ENCODE results near the gene RHBDD1.
"Not testable (repeated sequence)": the region's sequence is repeated elsewhere in the genome, so short reads cannot be mapped to it uniquely, and the experiment has no call there.

The RHBDD1 gene

DNA sequence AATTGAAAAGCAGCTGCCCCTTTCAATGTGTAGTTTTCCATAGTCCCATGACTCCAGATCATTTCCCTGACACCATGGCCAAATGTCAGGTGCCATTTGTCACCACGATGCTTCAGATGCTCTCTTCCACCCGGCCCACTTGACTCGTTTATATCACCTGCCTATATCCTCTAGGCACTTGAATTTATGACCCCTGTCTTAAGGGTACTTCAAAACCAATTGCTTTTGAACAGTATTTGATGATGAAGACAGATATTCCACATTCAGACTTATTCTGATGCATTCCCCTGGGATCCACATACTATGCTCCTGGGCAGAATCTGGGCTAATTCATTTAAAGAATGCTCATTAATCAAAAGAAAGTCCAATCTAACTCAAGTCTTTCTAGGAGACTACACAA is 16.9 kb upstream of the RHBDD1 start:
- H3K36me3 ChIP-seq (ENCODE audit: insufficient read depth, low read length): no peaks in the 10 kb centered on the region
- H3K4me1 ChIP-seq (ENCODE audit: insufficient read depth, low read length): no peaks in the 10 kb centered on the region
- no peaks in the 10 kb centered on the region for H3K9me3 ChIP-seq (ENCODE audit: low read length)
- H3K27me3 ChIP-seq (ENCODE audit: insufficient read depth, low read length): no peaks in the 10 kb centered on the region
- no peak overlapping the region for H3K4me3 ChIP-seq (ENCODE audit: low read length)
- H2AFZ ChIP-seq (ENCODE audit: low read depth, low read length): no peak overlapping the region

- no peaks in the 10 kb centered on the region for H3K9me3 ChIP-seq (ENCODE audit: low read length)
- H3K4me3 ChIP-seq (ENCODE audit: low read length): no peak overlapping the region
- H3K27me3 ChIP-seq (ENCODE audit: insufficient read depth, low read length): no peaks in the 10 kb centered on the region
- no peaks in the 10 kb centered on the region for H3K36me3 ChIP-seq (ENCODE audit: insufficient read depth, low read length)
- H3K4me1 ChIP-seq (ENCODE audit: insufficient read depth, low read length): no peaks in the 10 kb centered on the region
- H2AFZ ChIP-seq (ENCODE audit: low read depth, low read length): no peak overlapping the region
Observed at GRCh38 chr2:226825056-226825455, 10.8 kb upstream of the RHBDD1 start.

GRCh38 chr2:226828191-226828590 is 7.7 kb upstream of the RHBDD1 start:
- no peak overlapping the region for H2AFZ ChIP-seq (ENCODE audit: low read depth, low read length)
- no peaks in the 10 kb centered on the region for H3K36me3 ChIP-seq (ENCODE audit: insufficient read depth, low read length)
- H3K4me3 ChIP-seq (ENCODE audit: low read length): no peak overlapping the region
- no peaks in the 10 kb centered on the region for H3K27me3 ChIP-seq (ENCODE audit: insufficient read depth, low read length)
- H3K4me1 ChIP-seq (ENCODE audit: insufficient read depth, low read length): no peaks in the 10 kb centered on the region
- no peaks in the 10 kb centered on the region for H3K9me3 ChIP-seq (ENCODE audit: low read length)

DNA sequence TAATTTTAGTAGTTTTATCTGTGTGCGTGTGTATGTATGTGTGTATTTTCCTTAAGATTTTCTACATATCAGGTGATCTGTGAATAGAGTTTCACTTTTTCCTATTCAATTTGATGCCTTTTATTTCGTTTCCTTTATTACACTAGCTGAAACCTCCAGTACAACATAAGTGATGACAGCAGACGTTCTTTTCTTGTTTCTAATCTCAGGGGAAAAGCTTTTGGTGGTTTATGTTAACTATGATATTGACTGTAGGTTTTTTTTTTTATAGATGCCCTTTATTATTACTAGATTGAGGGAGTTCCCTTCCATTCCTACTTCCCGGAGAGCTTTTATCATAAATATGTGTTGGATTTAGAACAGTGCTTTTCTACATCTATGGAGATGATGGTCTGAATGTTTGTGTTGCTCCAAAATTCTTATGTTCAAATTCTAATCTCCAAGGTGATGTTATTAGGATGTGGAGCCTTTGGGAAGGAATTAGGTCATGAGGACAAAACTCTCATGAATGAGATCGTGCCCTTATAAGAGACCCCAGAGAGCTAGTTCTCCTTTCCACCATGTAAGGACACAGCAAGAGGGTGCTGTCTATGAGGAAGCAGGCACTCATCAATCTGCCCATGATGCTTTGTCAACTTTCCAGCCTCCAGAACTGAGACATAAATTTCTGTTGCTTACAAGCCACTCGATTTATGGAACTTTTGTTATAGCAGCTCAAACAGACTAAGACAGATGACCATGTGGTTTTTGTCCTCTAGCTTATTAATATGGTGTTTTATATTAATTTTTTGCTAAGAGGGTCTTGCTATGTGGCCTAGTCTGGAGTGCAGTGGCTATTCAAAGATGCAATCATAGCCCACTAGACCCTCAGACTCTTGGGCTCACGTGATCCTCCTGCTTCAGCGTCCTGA is 5.9 kb upstream of the RHBDD1 start:
- H3K4me3 ChIP-seq (ENCODE audit: low read length): no peak overlapping the region
- no peaks in the 10 kb centered on the region for H3K36me3 ChIP-seq (ENCODE audit: insufficient read depth, low read length)
- no peaks in the 10 kb centered on the region for H3K27me3 ChIP-seq (ENCODE audit: insufficient read depth, low read length)
- H2AFZ ChIP-seq (ENCODE audit: low read depth, low read length): no peak overlapping the region
- no peaks in the 10 kb centered on the region for H3K4me1 ChIP-seq (ENCODE audit: insufficient read depth, low read length)
- H3K9me3 ChIP-seq (ENCODE audit: low read length): no peaks in the 10 kb centered on the region

- no peaks in the 10 kb centered on the region for H3K36me3 ChIP-seq (ENCODE audit: insufficient read depth, low read length)
- H3K27me3 ChIP-seq (ENCODE audit: insufficient read depth, low read length): no peaks in the 10 kb centered on the region
- H3K4me1 ChIP-seq (ENCODE audit: insufficient read depth, low read length): no peaks in the 10 kb centered on the region
- H3K4me3 ChIP-seq (ENCODE audit: low read length): no peak overlapping the region
- no peak overlapping the region for H2AFZ ChIP-seq (ENCODE audit: low read depth, low read length)
- H3K9me3 ChIP-seq (ENCODE audit: low read length): no peaks in the 10 kb centered on the region
Observed at GRCh38 chr2:226831266-226831665, 4.6 kb upstream of the RHBDD1 start.

- no peak overlapping the region for H2AFZ ChIP-seq (ENCODE audit: low read depth, low read length)
- H3K36me3 ChIP-seq (ENCODE audit: insufficient read depth, low read length): no peaks in the 10 kb centered on the region
- H3K4me3 ChIP-seq (ENCODE audit: low read length): no peak overlapping the region
- peaks cover 6% of the 10 kb centered on the region for H3K4me1 ChIP-seq (ENCODE audit: insufficient read depth, low read length)
- H3K27me3 ChIP-seq (ENCODE audit: insufficient read depth, low read length): no peaks in the 10 kb centered on the region
- no peaks in the 10 kb centered on the region for H3K9me3 ChIP-seq (ENCODE audit: low read length)
Observed at GRCh38 chr2:226832061-226832460, 3.8 kb upstream of the RHBDD1 start.

GRCh38 chr2:226834880-226835279 is 974 bp upstream of the RHBDD1 start:
- Histone ChIP-seq H3K4me1 (ENCODE audit: insufficient read depth, low read length) (peaks cover 18% of the 10 kb centered on the region), H3K4me3 (ENCODE audit: low read length) (peak overlapping the region; percentile 62)
- not testable (repeated sequence) for H2AFZ ChIP-seq (ENCODE audit: low read depth, low read length); H3K36me3 ChIP-seq (ENCODE audit: insufficient read depth, low read length); H3K9me3 ChIP-seq (ENCODE audit: low read length); H3K27me3 ChIP-seq (ENCODE audit: insufficient read depth, low read length)

- Histone ChIP-seq H3K9me3 (ENCODE audit: low read length) (no peaks in the 10 kb centered on the region), H3K27me3 (ENCODE audit: insufficient read depth, low read length) (no peaks in the 10 kb centered on the region), H3K36me3 (ENCODE audit: insufficient read depth, low read length) (no peaks in the 10 kb centered on the region)
Observed at GRCh38 chr2:226835420-226835795, 446 bp upstream of the RHBDD1 start.

DNA sequence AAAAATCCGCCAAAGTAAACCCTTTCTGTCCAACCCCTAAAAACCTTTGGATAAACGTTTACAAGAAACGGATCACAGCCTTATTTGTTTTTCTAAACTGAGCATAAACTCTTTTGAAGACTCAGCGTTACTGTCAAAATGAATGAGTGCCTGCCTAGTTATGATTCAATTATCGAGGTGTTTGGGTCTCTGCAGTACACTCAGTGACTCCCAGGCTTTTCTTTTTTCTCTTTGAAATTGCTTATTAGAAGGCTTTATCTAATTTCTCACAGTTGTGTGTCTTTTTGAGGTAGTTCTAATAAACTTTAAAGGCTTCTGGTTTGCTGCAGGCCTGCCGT is 663 bp downstream of the RHBDD1 start:
- Histone ChIP-seq H3K27me3 (ENCODE audit: insufficient read depth, low read length) (no peaks in the 10 kb centered on the region), H3K4me1 (ENCODE audit: insufficient read depth, low read length) (peaks cover 18% of the 10 kb centered on the region), H3K9me3 (ENCODE audit: low read length) (no peaks in the 10 kb centered on the region), H3K36me3 (ENCODE audit: insufficient read depth, low read length) (no peaks in the 10 kb centered on the region), H2AFZ (ENCODE audit: low read depth, low read length) (peak overlapping the region; percentile 69), H3K4me3 (ENCODE audit: low read length) (peak overlapping the region; percentile 62)

More at GRCh38 chr2:226835420-226835795, 446 bp upstream of the RHBDD1 start:
- Histone ChIP-seq H3K4me1 (ENCODE audit: insufficient read depth, low read length) (peaks cover 18% of the 10 kb centered on the region), H3K4me3 (ENCODE audit: low read length) (peak overlapping the region; percentile 62), H2AFZ (ENCODE audit: low read depth, low read length) (peak overlapping the region; percentile 69)

DNA sequence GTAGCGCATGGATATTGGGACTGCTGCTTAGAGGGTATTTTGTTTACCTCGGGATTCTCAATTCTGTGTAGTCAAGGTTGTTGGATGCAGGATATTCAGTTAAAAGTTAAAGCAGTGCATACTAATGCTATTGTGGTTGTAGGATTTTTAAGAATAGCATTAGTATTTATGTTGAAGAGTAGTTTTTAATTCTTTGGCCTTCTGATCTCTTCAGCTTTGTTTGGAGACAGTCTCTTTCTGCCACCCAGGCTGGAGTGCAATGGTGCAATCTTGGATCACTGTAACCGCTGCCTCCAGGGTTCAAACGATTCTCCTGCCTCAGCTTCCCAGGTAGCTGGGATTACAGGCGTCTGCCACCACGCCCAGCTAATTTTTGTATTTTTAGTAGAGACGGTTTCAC is 1.5 kb downstream of the RHBDD1 start:
- H2AFZ ChIP-seq (ENCODE audit: low read depth, low read length): no peak overlapping the region

DNA sequence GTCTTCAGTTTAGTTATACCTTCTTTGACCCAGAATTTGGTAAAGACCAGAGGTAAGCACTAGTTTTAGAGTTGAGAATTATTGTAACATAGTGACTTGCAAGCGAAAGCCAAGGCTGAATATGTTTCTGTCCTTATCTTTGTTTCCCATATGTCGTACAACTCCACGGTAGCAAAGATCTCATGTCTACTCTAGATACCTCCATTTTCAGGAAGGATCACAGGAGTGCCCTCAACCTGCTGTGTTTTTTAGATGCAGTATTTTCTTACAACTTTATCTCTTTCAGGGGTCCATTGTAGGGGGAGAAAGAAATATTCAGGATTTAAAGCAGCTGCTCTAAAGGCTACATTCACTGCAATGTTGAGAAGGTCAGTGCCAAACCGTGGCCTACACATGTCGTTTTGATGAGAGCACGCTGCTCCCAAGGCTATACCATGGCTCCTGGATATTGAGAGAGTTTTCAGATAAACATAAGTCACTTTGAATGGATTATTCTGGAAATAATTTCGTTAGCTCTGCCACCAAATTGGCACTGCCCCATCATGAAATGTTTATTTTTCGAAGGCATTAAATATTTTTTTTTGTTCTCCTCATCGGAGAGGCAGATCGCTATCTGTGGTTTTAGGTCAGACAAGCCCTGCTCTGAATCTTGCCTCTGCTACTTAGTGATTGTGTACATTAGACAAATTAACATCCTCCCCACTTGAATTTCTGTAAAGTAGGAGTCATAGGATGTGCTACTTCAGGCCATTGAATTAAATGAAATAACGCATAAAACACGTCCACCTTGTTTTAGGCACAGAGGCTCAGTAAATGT is 2.1 kb downstream of the RHBDD1 start:
- H3K4me1 ChIP-seq (ENCODE audit: insufficient read depth, low read length): peaks cover 18% of the 10 kb centered on the region
- no peak overlapping the region for H2AFZ ChIP-seq (ENCODE audit: low read depth, low read length)
- H3K9me3 ChIP-seq (ENCODE audit: low read length): no peaks in the 10 kb centered on the region
- no peaks in the 10 kb centered on the region for H3K36me3 ChIP-seq (ENCODE audit: insufficient read depth, low read length)
- H3K4me3 ChIP-seq (ENCODE audit: low read length): no peak overlapping the region
- no peaks in the 10 kb centered on the region for H3K27me3 ChIP-seq (ENCODE audit: insufficient read depth, low read length)

More for the DNA sequence above, 1.5 kb downstream of the RHBDD1 start:
- Histone ChIP-seq H3K9me3 (ENCODE audit: low read length) (no peaks in the 10 kb centered on the region), H3K4me1 (ENCODE audit: insufficient read depth, low read length) (peaks cover 18% of the 10 kb centered on the region), H3K27me3 (ENCODE audit: insufficient read depth, low read length) (no peaks in the 10 kb centered on the region), H3K36me3 (ENCODE audit: insufficient read depth, low read length) (no peaks in the 10 kb centered on the region), H3K4me3 (ENCODE audit: low read length) (peak overlapping the region; percentile 62)

DNA sequence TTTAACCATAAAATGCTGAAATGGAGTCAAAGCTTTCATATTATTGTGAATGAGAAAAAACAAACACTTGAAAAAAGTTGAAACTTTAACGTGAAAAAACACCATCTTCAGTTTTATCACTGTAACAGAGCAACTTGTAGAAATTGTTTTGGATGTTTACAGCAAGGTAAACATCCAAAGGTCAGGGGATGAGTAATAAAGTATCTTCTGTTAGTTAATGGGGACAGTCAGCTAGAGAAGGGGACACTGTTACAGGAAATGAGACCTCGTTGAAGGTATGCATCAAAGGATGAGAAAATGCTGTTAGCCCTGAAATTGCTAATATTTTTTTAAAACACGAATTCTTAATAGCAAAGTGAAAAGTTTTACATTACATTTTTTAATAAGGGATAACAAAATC is 2.9 kb downstream of the RHBDD1 start:
- Histone ChIP-seq H3K9me3 (ENCODE audit: low read length) (no peaks in the 10 kb centered on the region), H3K4me3 (ENCODE audit: low read length) (no peak overlapping the region), H3K4me1 (ENCODE audit: insufficient read depth, low read length) (peaks cover 18% of the 10 kb centered on the region), H3K27me3 (ENCODE audit: insufficient read depth, low read length) (no peaks in the 10 kb centered on the region), H2AFZ (ENCODE audit: low read depth, low read length) (no peak overlapping the region), H3K36me3 (ENCODE audit: insufficient read depth, low read length) (no peaks in the 10 kb centered on the region)

- Histone ChIP-seq H3K9me3 (ENCODE audit: low read length) (no peaks in the 10 kb centered on the region), H3K4me1 (ENCODE audit: insufficient read depth, low read length) (peaks cover 18% of the 10 kb centered on the region), H3K4me3 (ENCODE audit: low read length) (no peak overlapping the region), H3K27me3 (ENCODE audit: insufficient read depth, low read length) (no peaks in the 10 kb centered on the region), H2AFZ (ENCODE audit: low read depth, low read length) (no peak overlapping the region), H3K36me3 (ENCODE audit: insufficient read depth, low read length) (no peaks in the 10 kb centered on the region)
Observed at GRCh38 chr2:226839161-226839560, 3.3 kb downstream of the RHBDD1 start.

Data from neuron (in vitro differentiated cells).